IMR-90 (cell line): ENCODE results near the gene FKRP. TPM values are rescaled to one million over a fixed set of nuclear protein-coding genes. Genes with fewer than 3 reads are reported as not detected.

Experiments used
- ATAC-seq: fragments of 200-7000 bp; cut with Tn5 transposase; 2 replicates; pipeline ENCODE4 v1.9.1; 2020; ENCODE audit warnings: low read depth, mild to moderate bottlenecking, moderate library complexity
- BruUV-seq: library from RNA; stranded (reverse); fragments of 400-500 nt; replicated peaks from 2 replicates; lab custom pipeline; 2021; lab: Mats Ljungman, UMichigan
- CTCF ChIA-PET: fragments of 300-600 bp; formaldehyde crosslinking; extraction: SDS; loops from one replicate; lab custom pipeline; 2021; ENCODE audit warnings: antibody characterized with exemption; lab: Yijun Ruan, JAX
- POLR2A ChIA-PET: fragments of 300-600 bp; sonication (Branson Sonifier 250); formaldehyde crosslinking; loops from one replicate; lab custom pipeline; 2022; ENCODE audit warnings: antibody characterized with exemption; ENCODE audit not compliant: unreplicated experiment; lab: Charles Lee
- DNase-seq: peaks from one replicate; pipeline ENCODE4 v3.0.0; 2013
- H2AFZ ChIP-seq: replicated peaks from 2 replicates; pipeline ENCODE3; 2013; ENCODE audit warnings: low read length, mild to moderate bottlenecking; ENCODE audit not compliant: poor library complexity
- H2AK5ac ChIP-seq: 2 replicates; pipeline ENCODE4 v1.6.1; 2013; ENCODE audit warnings: low read depth, low read length, inconsistent platforms
- H2AK9ac ChIP-seq: replicated peaks from 2 replicates; pipeline ENCODE3; 2013; ENCODE audit warnings: mild to moderate bottlenecking, low read depth, low read length, moderate library complexity; ENCODE audit not compliant: poor library complexity
- H2BK120ac ChIP-seq: 2 replicates; pipeline ENCODE4 v1.6.1; 2013; ENCODE audit warnings: low read depth, low read length, inconsistent platforms
- H2BK15ac ChIP-seq: 3 replicates; pipeline ENCODE4 v1.6.1; 2013; ENCODE audit warnings: low read depth, low read length, inconsistent platforms
- H2BK20ac ChIP-seq: 2 replicates; pipeline ENCODE4 v1.6.1; 2013; ENCODE audit warnings: low read depth, mild to moderate bottlenecking, inconsistent platforms, low read length, moderate library complexity
- H2BK5ac ChIP-seq: 2 replicates; pipeline ENCODE4 v1.6.1; 2013; ENCODE audit warnings: mild to moderate bottlenecking, low read depth, low read length, inconsistent platforms; ENCODE audit not compliant: poor library complexity, severe bottlenecking
- H3K14ac ChIP-seq: replicated peaks from 2 replicates; pipeline ENCODE4 v1.6.1; 2013; ENCODE audit warnings: low read depth, low read length, inconsistent platforms
- H3K18ac ChIP-seq: 2 replicates; pipeline ENCODE4 v1.6.1; 2013; ENCODE audit warnings: low read depth, low read length, control low read depth
- H3K23ac ChIP-seq: 2 replicates; pipeline ENCODE4 v1.6.1; 2013; ENCODE audit warnings: low read depth, low read length, inconsistent platforms
- H3K27ac ChIP-seq: 2 replicates; pipeline ENCODE4 v1.5.1; 2013; ENCODE audit warnings: mild to moderate bottlenecking, control low read depth, low read length; ENCODE audit not compliant: insufficient read depth
- H3K27me3 ChIP-seq: 2 replicates; pipeline ENCODE4 v1.6.1; 2013; ENCODE audit warnings: low read length; ENCODE audit not compliant: control insufficient read depth, insufficient read depth
- H3K36me3 ChIP-seq: 2 replicates; pipeline ENCODE4 v1.6.1; 2013; ENCODE audit warnings: low read length, mixed read lengths; ENCODE audit not compliant: control insufficient read depth, insufficient read depth
- H3K4ac ChIP-seq: 2 replicates; pipeline ENCODE4 v1.6.1; 2013; ENCODE audit warnings: low read depth, low read length, inconsistent platforms
- H3K4me1 ChIP-seq: 2 replicates; pipeline ENCODE4 v1.6.1; 2013; ENCODE audit warnings: low read length, mixed read lengths; ENCODE audit not compliant: control insufficient read depth, insufficient read depth
- H3K4me2 ChIP-seq: 2 replicates; pipeline ENCODE4 v1.6.1; 2013; ENCODE audit warnings: low read depth, mild to moderate bottlenecking, control low read depth, low read length, moderate library complexity
- H3K4me3 ChIP-seq: 2 replicates; pipeline ENCODE4 v1.5.1; 2013; ENCODE audit warnings: low read depth, mild to moderate bottlenecking, control low read depth, low read length, moderate library complexity; ENCODE audit not compliant: insufficient read depth
- H3K56ac ChIP-seq: 2 replicates; pipeline ENCODE4 v1.6.1; 2013; ENCODE audit warnings: low read length, inconsistent platforms; ENCODE audit not compliant: insufficient read depth; ENCODE audit errors: extremely low read depth
- H3K79me1 ChIP-seq, 2 experiments: 2 replicates each; pipeline ENCODE4 v1.6.1; 2013; ENCODE audit warnings: low read length in 2 of 2, inconsistent platforms in 1 of 2, low read depth in 1 of 2
- H3K9ac ChIP-seq: 2 replicates; pipeline ENCODE4 v1.6.1; 2013; ENCODE audit warnings: low read depth, low read length, control low read depth
- H3K9me1 ChIP-seq: 2 replicates; pipeline ENCODE4 v1.6.1; 2013; ENCODE audit warnings: low read length, inconsistent platforms; ENCODE audit not compliant: insufficient read depth
- H3K9me3 ChIP-seq: 2 replicates; pipeline ENCODE4 v1.6.1; 2013; ENCODE audit warnings: low read length; ENCODE audit not compliant: control insufficient read depth, insufficient read depth
- H4K20me1 ChIP-seq: 2 replicates; pipeline ENCODE4 v1.6.1; 2013; ENCODE audit warnings: low read length, inconsistent platforms; ENCODE audit not compliant: insufficient read depth
- H4K5ac ChIP-seq: 2 replicates; pipeline ENCODE4 v1.6.1; 2013; ENCODE audit warnings: mild to moderate bottlenecking, low read depth, low read length, control low read depth
- H4K8ac ChIP-seq, 2 experiments: 2 replicates each; pipeline ENCODE4 v1.6.1; 2013; ENCODE audit warnings: low read depth in 2 of 2, low read length in 2 of 2, control low read depth in 1 of 2, inconsistent platforms in 1 of 2
- H4K91ac ChIP-seq: 2 replicates; pipeline ENCODE4 v1.6.1; 2013; ENCODE audit warnings: low read depth, low read length, inconsistent platforms; ENCODE audit not compliant: insufficient read depth
- BHLHE40 ChIP-seq: fragments of 150-350 bp; IDR thresholded peaks from 2 replicates; pipeline ENCODE4 v1.6.1; 2016; ENCODE audit warnings: mild to moderate bottlenecking, low read depth, low read length
- CEBPB ChIP-seq: IDR thresholded peaks from 2 replicates; pipeline ENCODE4 v1.6.1; 2012; ENCODE audit warnings: low read depth, low read length, improper control_type of control experiment
- CHD1 ChIP-seq: IDR thresholded peaks from 2 replicates; pipeline ENCODE4 v1.6.1; 2012; ENCODE audit warnings: low read depth, low read length, improper control_type of control experiment
- CTCF ChIP-seq: conservative IDR thresholded peaks from 2 replicates; pipeline ENCODE4 v1.5.1; 2012; ENCODE audit warnings: mild to moderate bottlenecking, low read depth, low read length, improper control_type of control experiment
- ELK1 ChIP-seq: fragments of 150-350 bp; IDR thresholded peaks from 2 replicates; pipeline ENCODE4 v1.6.1; 2016; ENCODE audit warnings: low read depth, mild to moderate bottlenecking, low read length, moderate library complexity, borderline replicate concordance
- FOS ChIP-seq: fragments of 150-350 bp; IDR thresholded peaks from 2 replicates; pipeline ENCODE4 v1.6.1; 2016; ENCODE audit warnings: low read depth, low read length
- MAZ ChIP-seq: IDR thresholded peaks from 2 replicates; pipeline ENCODE4 v1.6.1; 2012; ENCODE audit warnings: low read depth, mild to moderate bottlenecking, low read length, improper control_type of control experiment, moderate library complexity, borderline replicate concordance
- MXI1 ChIP-seq: IDR thresholded peaks from 2 replicates; pipeline ENCODE4 v1.6.1; 2012; ENCODE audit warnings: low read depth, mild to moderate bottlenecking, low read length, moderate library complexity, borderline replicate concordance
- NFE2L2 ChIP-seq: fragments of 150-350 bp; IDR thresholded peaks from 2 replicates; pipeline ENCODE4 v1.6.1; 2016; ENCODE audit warnings: low read depth, mild to moderate bottlenecking, low read length
- POLR2A ChIP-seq: IDR thresholded peaks from 2 replicates; pipeline ENCODE4 v1.6.1; 2012; ENCODE audit warnings: mild to moderate bottlenecking, low read depth, low read length
- RAD21 ChIP-seq: IDR thresholded peaks from 2 replicates; pipeline ENCODE4 v1.6.1; 2012; ENCODE audit warnings: low read length, improper control_type of control experiment
- RCOR1 ChIP-seq: IDR thresholded peaks from 2 replicates; pipeline ENCODE4 v1.6.1; 2012; ENCODE audit warnings: mild to moderate bottlenecking, low read length, improper control_type of control experiment; ENCODE audit not compliant: insufficient replicate concordance
- RFX5 ChIP-seq: IDR thresholded peaks from 2 replicates; pipeline ENCODE4 v1.8.0; 2012; ENCODE audit warnings: low read depth, mild to moderate bottlenecking, low read length, moderate library complexity
- SMC3 ChIP-seq: fragments of 150-350 bp; IDR thresholded peaks from 2 replicates; pipeline ENCODE4 v1.6.1; 2016; ENCODE audit warnings: low read depth, mild to moderate bottlenecking, antibody characterized with exemption, low read length, moderate library complexity
- USF2 ChIP-seq: fragments of 150-350 bp; IDR thresholded peaks from 2 replicates; pipeline ENCODE4 v1.6.1; 2017; ENCODE audit warnings: mild to moderate bottlenecking, antibody characterized with exemption, low read length, low read depth
- WGBS, 2 experiments: methylation state at CpG; one replicate each; pipeline versions ENCODE4 v1.1.5 to v1.1.7; 2013; ENCODE audit warnings: missing lambda C conversion rate in 2 of 2; ENCODE audit not compliant: insufficient read length in 1 of 2; ENCODE audit errors: extremely low coverage in 2 of 2; 5-methylcytosine and 5-hydroxymethylcytosine counted together
- dilution Hi-C: fragments of 300-500 bp; cut with HindIII; formaldehyde crosslinking; loops from one replicate; pipeline ENCODE4 v1.14.3; 2018; ENCODE audit warnings: low sequenced_read_pairs; ENCODE audit not compliant: unreplicated experiment
- in situ Hi-C: fragments of 300-500 bp; cut with MboI; formaldehyde crosslinking; loops from 3 replicates; pipeline ENCODE4 v1.14.3; 2019; ENCODE audit warnings: low sequenced_read_pairs, inconsistent platforms, mixed read lengths
- intact Hi-C: fragments of 100-400 bp; cut with micrococcal nuclease; formaldehyde crosslinking; loops from 2 replicates; pipeline ENCODE4 v1.10.0; 2022
- polyA plus RNA-seq, 3 experiments: library from polyadenylated mRNA; depleted of rRNA; stranded (reverse); fragments of >200 nt; gene quantifications; 2 replicates each; pipeline ENCODE4 v1.2.3, GENCODE V29; 2012; ENCODE audit warnings: low replicate concordance in 1 of 3
- total RNA-seq: library from RNA; depleted of rRNA; stranded (reverse); fragments of >200 nt; gene quantifications from 2 replicates; pipeline ENCODE4 v1.2.3, GENCODE V29; 2012

Gene FKRP
- total and polyA plus RNA-seq, 2 of the 4 experiments (the other 2 are of a cell fraction) = 6.1 to 25.3 TPM

- Histone ChIP-seq H3K27me3 (no peaks in the 10 kb centered on the region), H3K4me3 (no peak overlapping the region), H3K9ac (no peak overlapping the region), H4K91ac (no peak overlapping the region), H3K36me3 (peaks cover 81% of the 10 kb centered on the region), H2BK20ac (0 out of 2 replicates have a peak overlapping the region, but pooled peaks have one; percentile 15), H3K4me2 (no peak overlapping the region), H2AK5ac (0 out of 2 replicates have a peak overlapping the region, but pooled peaks have one; percentile 20), H3K9me3 (no peaks in the 10 kb centered on the region), H3K27ac (no peak overlapping the region), H3K79me1 (peaks cover 36 to 81% of the 10 kb centered on the region in 2 experiments), H3K23ac (no peak overlapping the region), H2BK120ac (no peak overlapping the region), H4K8ac (no peak overlapping the region), H3K18ac (no peak overlapping the region), H3K4ac (no peak overlapping the region), H3K56ac (no peak overlapping the region), H2BK5ac (no peak overlapping the region), H4K5ac (no peak overlapping the region), H3K4me1 (peaks cover 15% of the 10 kb centered on the region), H3K9me1 (peaks cover 17% of the 10 kb centered on the region; the same call in 1 of the 2 replicates), H3K14ac (no peak overlapping the region), H2AFZ (peak overlapping the region; percentile 44), H4K20me1 (peaks cover 70% of the 10 kb centered on the region), H2BK15ac (no peak overlapping the region), H2AK9ac (peak overlapping the region; percentile 43)
- ATAC-seq (peak; percentile 72), DNase-seq (peak; percentile 44)
- BruUV-seq = no TSS peak
- CTCF ChIA-PET = interaction anchor here (1.8 kb wide), 1 partner anchor 13 kb away, joined by 8 read pairs; no protein-coding TSS in a partner anchor
- 57% methylated on average over 12 of the region's 20 CpGs; no CpG with 5 or more reads in 1 of the 2 experiments for WGBS, 2 experiments
- POLR2A ChIA-PET = no interaction called here
- dilution Hi-C loops (no loop called here), intact Hi-C loops (no loop called here), in situ Hi-C loops (no loop called here)
- TF ChIP-seq RAD21 (peak; percentile 79), RCOR1 (no peak), FOS (no peak), BHLHE40 (no peak), SMC3 (peak; percentile 59), NFE2L2 (no peak), CEBPB (no peak), ELK1 (no peak), MXI1 (no peak), RFX5 (no peak), MAZ (peak; percentile 61), CTCF (peak; percentile 85), CHD1 (no peak), POLR2A (no peak), USF2 (no peak)
These were observed 17.0 kb upstream of the FKRP start for GRCh38 chr19:46728693-46729339.
